HG02870 (cell line): ENCODE measurements around the gene UBASH3B.
"Not testable (repeated sequence)": the region's sequence is repeated elsewhere in the genome, so short reads cannot be mapped to it uniquely, and the experiment has no call there.

ENCODE experiments used
- ATAC-seq: cut with Tn5 transposase; IDR thresholded peaks from one replicate; pipeline ENCODE4 v1.9.1; 2021; ENCODE audit warnings: mild to moderate bottlenecking, moderate library complexity; ENCODE audit not compliant: unreplicated experiment

UBASH3B gene

GRCh38 chr11:122803716-122804115, 148.2 kb downstream of the UBASH3B start:
- ATAC-seq, result no peak

DNA sequence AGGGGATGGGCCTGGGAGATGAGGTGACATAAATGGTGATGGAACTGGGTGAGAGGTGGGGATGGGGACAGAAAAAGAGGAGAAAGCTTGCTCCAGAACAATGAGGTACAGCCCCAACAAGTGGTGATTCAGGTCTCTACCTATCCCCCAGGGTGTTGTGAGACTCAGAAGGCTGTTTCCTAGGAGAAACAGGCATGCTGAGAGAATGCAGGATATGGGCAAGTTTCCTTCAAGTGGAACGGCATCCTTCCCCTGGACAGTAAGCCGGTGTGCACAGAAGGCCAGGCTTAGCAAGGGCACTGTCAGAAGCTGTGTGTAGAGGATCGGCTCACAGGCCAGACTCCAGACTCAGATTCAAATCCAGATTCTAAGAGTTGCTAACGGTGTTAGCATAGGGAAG, 148.6 kb downstream of the UBASH3B start:
- ATAC-seq, result no peak

GRCh38 chr11:122804796-122805195, 149.3 kb downstream of the UBASH3B start:
- no peak for ATAC-seq

DNA sequence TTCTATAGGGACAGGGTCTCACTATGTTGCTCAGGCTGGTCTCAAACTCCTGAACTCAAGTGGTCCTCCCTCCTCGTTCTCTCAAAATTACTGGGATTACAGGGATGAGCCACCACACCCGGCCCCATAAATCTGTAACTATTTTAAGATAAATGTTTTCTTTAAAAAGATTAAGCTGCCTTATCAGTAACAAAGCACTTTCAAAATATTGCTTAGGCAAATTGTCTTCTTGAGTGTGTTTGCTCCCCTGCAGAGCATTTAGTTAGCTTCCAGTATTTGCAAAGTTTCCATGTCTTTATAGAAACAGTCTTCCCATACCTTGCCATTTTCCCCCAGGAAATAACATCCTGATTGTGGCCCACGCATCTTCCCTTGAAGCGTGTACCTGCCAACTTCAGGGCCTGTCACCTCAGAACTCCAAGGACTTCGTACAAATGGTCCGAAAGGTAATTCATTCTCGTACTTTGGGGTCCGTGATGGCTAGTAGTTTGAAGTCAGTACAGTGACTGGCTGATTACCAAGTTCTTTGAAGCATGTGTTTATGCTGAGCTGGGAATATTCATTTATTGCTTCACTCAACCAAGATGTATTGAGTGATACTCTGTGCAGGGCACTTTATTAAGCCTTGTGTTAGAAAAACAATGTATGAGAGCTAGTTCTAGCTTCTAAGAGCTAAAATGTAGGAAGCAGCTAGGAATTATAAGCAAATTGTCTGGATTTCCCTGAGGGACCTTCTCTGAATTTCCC, 152.4 kb downstream of the UBASH3B start:
- no peak for ATAC-seq

- peak; percentile 83 for ATAC-seq
These were observed 153.0 kb downstream of the UBASH3B start for GRCh38 chr11:122808478-122808869.

- ATAC-seq, result no peak
These were observed 154.3 kb downstream of the UBASH3B start for GRCh38 chr11:122809866-122810265.

DNA sequence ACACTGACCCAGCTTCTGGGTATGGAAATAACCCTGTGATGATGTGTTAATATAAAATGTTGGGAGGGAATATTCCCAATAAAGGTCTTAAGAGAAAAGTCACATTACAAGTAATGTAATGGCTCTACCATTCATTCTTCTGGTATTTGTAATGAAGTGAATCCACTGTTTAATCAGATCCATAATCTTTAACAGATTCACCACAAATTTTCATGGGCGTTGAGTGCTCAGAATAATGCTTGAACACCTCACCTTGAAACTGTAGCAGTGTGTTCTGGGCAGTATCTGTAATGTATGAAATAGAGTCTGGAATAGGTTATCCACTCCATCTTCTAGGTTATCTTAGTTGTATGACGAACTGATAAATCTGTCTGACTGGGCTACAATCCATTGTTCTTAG, 156.2 kb downstream of the UBASH3B start:
- ATAC-seq, result no peak

- ATAC-seq, result no peak
These were observed 157.1 kb downstream of the UBASH3B start for GRCh38 chr11:122812638-122813037.

DNA sequence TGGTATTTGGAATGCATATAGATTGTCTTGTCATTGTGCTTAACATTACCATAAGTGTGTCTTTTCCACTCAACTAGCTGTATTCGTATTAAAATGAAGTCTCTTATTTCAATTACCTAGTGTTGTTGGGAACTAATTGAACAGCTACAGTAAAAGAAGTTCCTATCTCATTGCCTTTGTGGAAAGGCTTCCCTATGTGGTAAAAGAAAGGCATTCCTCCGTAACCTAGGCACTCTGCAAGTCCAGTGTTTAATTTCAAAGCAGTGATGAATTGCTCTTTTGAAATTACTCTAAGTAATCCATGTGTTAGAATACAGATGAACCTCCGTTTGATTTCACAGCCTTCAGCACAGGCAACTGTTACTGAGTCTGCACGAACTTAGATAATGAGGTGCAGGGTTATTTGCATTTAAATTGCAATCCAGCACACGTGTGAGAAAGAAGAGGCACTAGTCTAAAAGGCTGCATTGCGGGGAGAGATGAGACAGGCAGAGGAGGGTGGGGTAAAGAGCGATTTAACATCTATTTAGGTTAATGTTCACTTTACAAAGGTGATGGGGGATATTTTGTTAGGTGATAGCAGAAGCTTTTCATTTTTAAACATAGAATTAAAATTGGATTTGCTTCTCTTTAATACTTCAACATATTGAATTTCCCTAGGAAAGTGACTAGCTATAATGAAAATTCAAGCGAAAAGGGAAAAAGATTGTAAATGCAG, 157.8 kb downstream of the UBASH3B start:
- no peak for ATAC-seq

DNA sequence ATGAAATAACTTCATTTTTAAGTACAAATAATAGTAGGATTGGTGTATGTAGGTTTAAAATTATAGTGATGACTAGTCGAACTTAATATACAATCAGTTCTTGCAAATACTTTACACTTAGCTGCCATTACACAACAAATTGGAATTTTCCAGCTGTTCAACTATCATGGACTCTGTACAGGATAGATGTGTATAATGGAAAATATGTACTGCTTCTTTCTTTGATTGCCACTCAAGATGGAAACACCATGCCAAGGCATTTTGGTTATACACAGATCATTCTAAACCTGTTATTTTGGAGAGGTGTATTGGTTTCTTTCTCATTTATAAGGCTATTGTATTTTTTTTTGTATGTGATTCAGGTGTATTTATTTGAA, 158.4 kb downstream of the UBASH3B start:
- ATAC-seq, result no peak

DNA sequence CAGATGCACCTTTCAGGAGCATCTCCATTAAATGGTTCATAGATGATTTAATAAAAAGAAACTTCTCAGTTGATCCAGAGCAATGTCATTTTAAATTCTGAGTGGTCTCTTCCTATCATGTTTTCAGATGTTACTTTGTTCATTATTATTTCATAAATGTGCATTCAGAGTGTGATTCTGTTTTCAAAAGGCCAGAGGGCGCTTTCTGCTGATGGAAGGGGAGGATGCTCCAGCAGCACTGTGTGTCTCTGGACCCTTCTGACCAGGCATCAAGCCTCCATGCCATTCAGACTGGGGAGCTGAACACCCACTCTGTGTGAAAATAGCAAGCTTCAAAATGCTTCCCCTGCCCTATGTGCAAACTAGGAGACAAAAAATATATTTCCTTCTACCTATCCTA, 158.9 kb downstream of the UBASH3B start:
- no peak for ATAC-seq

- no peak for ATAC-seq
These were observed 160.4 kb downstream of the UBASH3B start for GRCh38 chr11:122815900-122816299.

- ATAC-seq, result no peak
These were observed 161.4 kb downstream of the UBASH3B start for GRCh38 chr11:122816761-122817520.

- ATAC-seq, result no peak
These were observed 164.6 kb downstream of the UBASH3B start for GRCh38 chr11:122820158-122820557.

DNA sequence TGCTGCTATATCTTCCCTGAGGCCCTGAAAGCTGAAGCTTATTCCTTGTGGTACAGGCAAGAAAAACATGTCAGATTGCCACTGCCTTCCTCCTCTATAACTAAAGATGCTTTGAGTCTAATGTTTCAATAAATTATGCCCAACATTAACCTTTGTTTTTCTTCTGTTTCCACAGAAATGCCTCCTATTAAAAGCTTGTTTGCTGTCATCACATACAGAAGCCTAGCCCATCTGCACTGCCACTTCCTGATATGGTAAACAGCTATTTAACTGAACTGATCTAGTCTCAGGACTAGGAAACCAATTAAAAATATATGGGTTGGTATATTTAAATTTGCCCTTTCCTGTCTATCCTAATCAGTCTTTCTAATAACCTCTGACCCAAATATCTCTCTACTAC, 165.6 kb downstream of the UBASH3B start:
- no peak for ATAC-seq

GRCh38 chr11:122822241-122822640, 166.7 kb downstream of the UBASH3B start:
- ATAC-seq, result no peak

- ATAC-seq, result no peak
These were observed 168.0 kb downstream of the UBASH3B start for GRCh38 chr11:122823564-122823963.

DNA sequence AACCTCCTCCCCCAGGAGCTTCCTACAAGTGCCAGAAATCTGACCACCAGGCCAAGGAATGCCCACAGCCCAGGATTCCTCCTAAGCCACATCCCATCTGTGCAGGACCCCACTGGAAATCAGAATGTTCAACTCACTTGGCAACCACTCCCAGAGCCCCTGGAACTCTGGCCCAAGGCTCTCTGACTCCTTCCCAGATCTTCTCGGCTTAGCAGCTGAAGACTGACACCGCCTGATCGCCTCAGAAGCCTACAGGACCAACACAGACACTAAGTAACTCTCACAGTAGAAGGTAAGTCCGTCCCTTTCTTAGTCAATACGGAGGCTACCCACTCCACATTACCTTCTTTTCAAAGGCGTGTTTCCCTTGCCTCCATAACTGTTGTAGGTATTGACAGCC, 173.8 kb downstream of the UBASH3B start:
- ATAC-seq, result not testable (repeated sequence)

DNA sequence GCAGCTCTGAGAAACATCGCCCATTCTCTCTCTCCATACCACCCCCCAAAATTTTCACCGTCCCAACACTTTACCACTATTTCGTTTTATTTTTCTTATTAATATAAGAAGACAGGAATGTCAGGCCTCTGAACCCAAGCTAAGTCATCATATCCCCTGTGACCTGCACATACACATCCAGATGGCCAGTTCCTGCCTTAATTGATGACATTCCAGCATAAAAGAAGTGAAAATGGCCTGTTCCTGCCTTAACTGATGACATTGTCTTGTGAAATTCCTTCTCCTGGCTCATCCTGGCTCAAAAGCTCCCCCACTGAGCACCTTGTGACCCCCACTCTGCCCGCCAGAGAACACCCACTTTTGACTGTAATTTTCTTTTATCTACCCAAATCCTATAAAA, 176.8 kb downstream of the UBASH3B start:
- ATAC-seq, result not testable (repeated sequence)

- no peak for ATAC-seq
These were observed 177.4 kb downstream of the UBASH3B start for GRCh38 chr11:122832721-122833470.

- no peak for ATAC-seq
These were observed 178.4 kb downstream of the UBASH3B start for GRCh38 chr11:122833846-122834464.
